Activated CD8-positive, alpha-beta memory T cell treated with anti-CD3 and anti-CD28 coated beads for 24 hours (primary cell): Measurements from ENCODE around the gene NAT9.
A peak's percentile ranks its signal among the peaks of the same experiment; 100 is the strongest.

Experiments used
- DNase-seq: peaks from one replicate; pipeline ENCODE4 v3.0.0-alpha.2; 2020

Gene NAT9

GRCh38 chr17:74759941-74760340 lies 16.2 kb downstream of the NAT9 start:
- no peak for DNase-seq

- DNase-seq, result no peak
These were observed 16.8 kb downstream of the NAT9 start for GRCh38 chr17:74759243-74759801.

GRCh38 chr17:74758848-74759168 lies 17.3 kb downstream of the NAT9 start:
- no peak for DNase-seq

GRCh38 chr17:74757931-74758847 lies 18.0 kb downstream of the NAT9 start:
- no peak for DNase-seq

GRCh38 chr17:74757502-74757901 lies 18.6 kb downstream of the NAT9 start:
- no peak for DNase-seq

- DNase-seq, result no peak
These were observed 19.3 kb downstream of the NAT9 start for GRCh38 chr17:74756891-74757290.

- DNase-seq, result no peak
These were observed 20.6 kb downstream of the NAT9 start for GRCh38 chr17:74755533-74755932.

GRCh38 chr17:74754832-74755231 lies 21.3 kb downstream of the NAT9 start:
- DNase-seq, result no peak

GRCh38 chr17:74752822-74753401 lies 23.2 kb downstream of the NAT9 start:
- DNase-seq, result no peak

- DNase-seq, result no peak
These were observed 23.7 kb downstream of the NAT9 start for GRCh38 chr17:74752415-74752814.

- no peak for DNase-seq
These were observed 25.6 kb downstream of the NAT9 start for GRCh38 chr17:74750327-74751069.

GRCh38 chr17:74750039-74750326 lies 26.2 kb downstream of the NAT9 start:
- no peak for DNase-seq

GRCh38 chr17:74749279-74750038 lies 26.7 kb downstream of the NAT9 start:
- peak; percentile 80 for DNase-seq

- peak; percentile 98 for DNase-seq
These were observed 27.4 kb downstream of the NAT9 start, which contains the start of gene NHERF1 for GRCh38 chr17:74748529-74749278. NHERF1 (plus strand) TSS chr17:74748628; CDS start chr17:74748847, 219 bp downstream.

- DNase-seq, result no peak
These were observed 27.9 kb downstream of the NAT9 start for GRCh38 chr17:74748279-74748528.

- no peak for DNase-seq
These were observed 29.2 kb downstream of the NAT9 start for GRCh38 chr17:74746922-74747321.

GRCh38 chr17:74746376-74746775 lies 29.8 kb downstream of the NAT9 start:
- no peak for DNase-seq

GRCh38 chr17:74745548-74746177 lies 30.5 kb downstream of the NAT9 start:
- no peak for DNase-seq

- DNase-seq, result peak; percentile 98
These were observed 31.2 kb downstream of the NAT9 start for GRCh38 chr17:74744714-74745547.

GRCh38 chr17:74744349-74744713 lies 31.8 kb downstream of the NAT9 start:
- DNase-seq, result no peak

GRCh38 chr17:74743755-74744154 lies 32.4 kb downstream of the NAT9 start:
- no peak for DNase-seq
